PC-3 (cell line): ENCODE data around the gene UBE2Q1. TPM values are rescaled to one million over a fixed set of nuclear protein-coding genes. Genes with fewer than 3 reads are reported as not detected.

Experiments used
- ATAC-seq: fragments of 200-7000 bp; cut with Tn5 transposase; 2 replicates; pipeline ENCODE4 v1.9.1; 2020; ENCODE audit warnings: mild to moderate bottlenecking, moderate library complexity
- BruUV-seq: library from RNA; stranded (reverse); fragments of 400-500 nt; replicated peaks from 2 replicates; lab custom pipeline; 2021; lab: Mats Ljungman, UMichigan
- CTCF ChIA-PET: fragments of 300-600 bp; sonication (Branson Sonifier 250); formaldehyde crosslinking; loops from one replicate; lab custom pipeline; 2022; ENCODE audit warnings: antibody characterized with exemption; lab: Charles Lee
- POLR2A ChIA-PET: fragments of 300-600 bp; sonication (Branson Sonifier 250); formaldehyde crosslinking; loops from one replicate; lab custom pipeline; 2022; ENCODE audit warnings: antibody characterized with exemption; ENCODE audit not compliant: unreplicated experiment; lab: Charles Lee
- DNase-seq: peaks from one replicate; pipeline ENCODE4 v3.0.0-alpha.2; 2015
- H2AFZ ChIP-seq: fragments of 300-600 bp; sonication (generic); 2 replicates; pipeline ENCODE4 v1.6.0; 2016; ENCODE audit warnings: antibody characterized with exemption, low read length
- H3F3A ChIP-seq: fragments of 300-600 bp; sonication (generic); one replicate; pipeline ENCODE4 v1.6.0; 2017; ENCODE audit warnings: antibody characterized with exemption, low read length, control low read depth, mild to moderate bottlenecking; ENCODE audit not compliant: unreplicated experiment
- H3K27ac ChIP-seq: fragments of 300-600 bp; sonication (generic); 2 replicates; pipeline ENCODE4 v1.5.1; 2016; ENCODE audit warnings: mild to moderate bottlenecking, low read length
- H3K27me3 ChIP-seq: fragments of 300-600 bp; sonication (generic); 2 replicates; pipeline ENCODE4 v1.6.1; 2016; ENCODE audit warnings: low read length, mixed read lengths
- H3K36me3 ChIP-seq: fragments of 300-600 bp; sonication (generic); 2 replicates; pipeline ENCODE4 v1.6.1; 2016; ENCODE audit warnings: low read depth, mixed run types, low read length, mixed read lengths
- H3K4me1 ChIP-seq: fragments of 300-600 bp; sonication (generic); 2 replicates; pipeline ENCODE4 v1.5.1; 2016; ENCODE audit warnings: low read length; ENCODE audit not compliant: insufficient read depth
- H3K4me2 ChIP-seq: fragments of 300-600 bp; sonication (generic); 2 replicates; pipeline ENCODE4 v1.6.0; 2016; ENCODE audit warnings: low read length
- H3K4me3 ChIP-seq: fragments of 300-600 bp; sonication (generic); 2 replicates; pipeline ENCODE4 v1.5.1; 2016; ENCODE audit warnings: mild to moderate bottlenecking, low read length, mixed read lengths
- H3K79me2 ChIP-seq: fragments of 300-600 bp; sonication (generic); 2 replicates; pipeline ENCODE4 v1.6.1; 2017; ENCODE audit warnings: low read length, mixed read lengths
- H3K9ac ChIP-seq: fragments of 300-600 bp; sonication (generic); 2 replicates; pipeline ENCODE4 v1.6.0; 2016; ENCODE audit warnings: mild to moderate bottlenecking, low read length
- H3K9me2 ChIP-seq: fragments of 300-600 bp; sonication (generic); replicated peaks from 2 replicates; pipeline ENCODE4 v1.6.1; 2016; ENCODE audit warnings: mixed run types, low read length, mixed read lengths
- H3K9me3 ChIP-seq: fragments of 300-600 bp; sonication (generic); 2 replicates; pipeline ENCODE4 v1.6.1; 2016; ENCODE audit warnings: low read length, mixed read lengths
- H4K20me1 ChIP-seq: fragments of 300-600 bp; sonication (generic); 2 replicates; pipeline ENCODE4 v1.6.1; 2016; ENCODE audit warnings: low read length, mixed read lengths
- CTCF ChIP-seq: fragments of 300-600 bp; sonication (generic); conservative IDR thresholded peaks from 2 replicates; pipeline ENCODE4 v1.5.1; 2017; ENCODE audit warnings: antibody characterized with exemption, low read depth, mild to moderate bottlenecking, low read length
- EZH2 ChIP-seq: fragments of 300-600 bp; sonication (generic); IDR thresholded peaks from one replicate; pipeline ENCODE4 v1.6.1; 2017; ENCODE audit warnings: antibody characterized with exemption, mild to moderate bottlenecking, low read length; ENCODE audit not compliant: unreplicated experiment
- EZH2phosphoT487 ChIP-seq: fragments of 300-600 bp; sonication (generic); IDR thresholded peaks from 2 replicates; pipeline ENCODE4 v1.6.1; 2018; ENCODE audit warnings: mild to moderate bottlenecking, antibody characterized with exemption, low read length, borderline replicate concordance
- intact Hi-C: fragments of 100-400 bp; cut with micrococcal nuclease; formaldehyde crosslinking; loops from 2 replicates; pipeline ENCODE4 v1.9.0; 2023
- total RNA-seq: library from RNA; depleted of rRNA; stranded (reverse); fragments of >200 nt; gene quantifications from 2 replicates; pipeline ENCODE4 v1.2.3, GENCODE V29; 2014

UBE2Q1 gene
- total RNA-seq, 1 experiment from 2014 or later = 40.0 TPM

GRCh38 chr1:154575147-154575927 lies 16.9 kb upstream of the UBE2Q1 start:
- Histone ChIP-seq H3K4me1 (no peaks in the 10 kb centered on the region), H3K4me3 (no peak overlapping the region), H3F3A (no peaks in the 10 kb centered on the region), H3K27me3 (no peaks in the 10 kb centered on the region), H3K9me2 (no peaks in the 10 kb centered on the region), H2AFZ (no peak overlapping the region), H3K27ac (no peak overlapping the region), H3K9me3 (no peaks in the 10 kb centered on the region), H3K36me3 (peaks cover 11% of the 10 kb centered on the region; the same call in 1 of the 2 replicates), H3K9ac (no peak overlapping the region), H4K20me1 (no peaks in the 10 kb centered on the region), H3K79me2 (no peaks in the 10 kb centered on the region), H3K4me2 (no peak overlapping the region)
- intact Hi-C loops = no loop called here
- no TSS peak for BruUV-seq
- DNase-seq = no peak
- TF ChIP-seq EZH2 (no peak), EZH2phosphoT487 (no peak), CTCF (no peak)
- ChIA-PET CTCF (no interaction called here), POLR2A (no interaction called here)
- ATAC-seq = no peak

- H3K9me3 ChIP-seq = no peaks in the 10 kb centered on the region
- H3K79me2 ChIP-seq = no peaks in the 10 kb centered on the region
- ATAC-seq = peak; percentile 25; the same call in 1 of the 2 replicates
- no peak overlapping the region for H3K4me2 ChIP-seq
- intact Hi-C loops = no loop called here
- BruUV-seq = no TSS peak
- TF ChIP-seq EZH2phosphoT487 = no peak
- TF ChIP-seq CTCF = no peak
- TF ChIP-seq EZH2 = no peak
- no peak overlapping the region for H3K4me3 ChIP-seq
- no peak overlapping the region for H2AFZ ChIP-seq
- H4K20me1 ChIP-seq = no peaks in the 10 kb centered on the region
- H3K4me1 ChIP-seq = no peaks in the 10 kb centered on the region
- H3K27ac ChIP-seq = no peak overlapping the region
- ChIA-PET CTCF (no interaction called here), POLR2A (no interaction called here)
- H3K9ac ChIP-seq = no peak overlapping the region
- H3F3A ChIP-seq = no peaks in the 10 kb centered on the region
- H3K36me3 ChIP-seq = peaks cover 9% of the 10 kb centered on the region; the same call in 1 of the 2 replicates
- DNase-seq = peak; percentile 16
- H3K9me2 ChIP-seq = no peaks in the 10 kb centered on the region
- no peaks in the 10 kb centered on the region for H3K27me3 ChIP-seq
These were observed 16.3 kb upstream of the UBE2Q1 start for GRCh38 chr1:154574716-154575115.

- Histone ChIP-seq H3K27me3 (no peaks in the 10 kb centered on the region), H3K4me2 (no peak overlapping the region), H3K9me2 (no peaks in the 10 kb centered on the region), H3K4me1 (no peaks in the 10 kb centered on the region), H3K9ac (no peak overlapping the region), H3K9me3 (no peaks in the 10 kb centered on the region), H3K36me3 (no peaks in the 10 kb centered on the region), H2AFZ (no peak overlapping the region), H3K27ac (no peak overlapping the region), H3K4me3 (no peak overlapping the region), H3K79me2 (no peaks in the 10 kb centered on the region), H3F3A (no peaks in the 10 kb centered on the region), H4K20me1 (no peaks in the 10 kb centered on the region)
- DNase-seq = no peak
- no TSS peak for BruUV-seq
- ATAC-seq = no peak
- intact Hi-C loops = no loop called here
- TF ChIP-seq EZH2phosphoT487 (no peak), CTCF (no peak), EZH2 (no peak)
- ChIA-PET CTCF (no interaction called here), POLR2A (no interaction called here)
These were observed 14.7 kb upstream of the UBE2Q1 start for GRCh38 chr1:154573168-154573510.
